H1 (cell line): ENCODE data around the gene ETS1. TPM values are rescaled to one million over a fixed set of nuclear protein-coding genes. Genes with fewer than 3 reads are reported as not detected.

ENCODE experiments used
- BRCA1 ChIP-seq: IDR thresholded peaks from 2 replicates; pipeline ENCODE4 v1.6.1; 2012; ENCODE audit warnings: low read depth, low read length, improper control_type of control experiment
- CHD2 ChIP-seq: IDR thresholded peaks from 2 replicates; pipeline ENCODE4 v1.6.1; 2012; ENCODE audit warnings: low read length, improper control_type of control experiment
- RNF2 ChIP-seq: fragments of 200-900, 300-1000 bp; sonication (generic); IDR thresholded peaks from 2 replicates; pipeline ENCODE4 v1.7.1; 2016; ENCODE audit warnings: borderline replicate concordance, low read depth, mild to moderate bottlenecking, antibody characterized with exemption, low read length; ENCODE audit not compliant: poor library complexity, severe bottlenecking; ENCODE audit errors: missing control alignments
- polyA plus RNA-seq, 7 experiments: library from polyadenylated mRNA; depleted of rRNA in 3 of 7; stranded (reverse) in 5 of 7; unstranded in 2 of 7; fragments of >200 nt in 5 of 7; fragments of 200-250 nt in 2 of 7; gene quantifications; 1 replicate in 5 of 7; 2 replicates in 1 of 7; 4 replicates in 1 of 7; pipeline versions ENCODE4 v1.2.1 to v1.2.3, GENCODE V29; 2011 to 2013; ENCODE audit warnings: missing spikeins in 2 of 7, mixed read lengths in 2 of 7
- total RNA-seq: library from RNA; stranded (reverse); fragmentation: NEBNext Ultra II Directional; extraction: Animal tissue kit (Norgen Biotek cat#: 25700); gene quantifications from 2 replicates; pipeline ENCODE4 v1.2.1, GENCODE V29; 2021
- TF ChIP-seq, protein P1 (sequence below): IDR thresholded peaks from 2 replicates; pipeline ENCODE4 v1.6.1; 2011; ENCODE audit warnings: low read length, improper control_type of control experiment

ETS1 gene
- total and polyA plus RNA-seq, 2 of the 8 experiments (the other 6 are each of a cell fraction or from before 2014, with no cell fraction given): 10.0 to 35.3 TPM

DNA sequence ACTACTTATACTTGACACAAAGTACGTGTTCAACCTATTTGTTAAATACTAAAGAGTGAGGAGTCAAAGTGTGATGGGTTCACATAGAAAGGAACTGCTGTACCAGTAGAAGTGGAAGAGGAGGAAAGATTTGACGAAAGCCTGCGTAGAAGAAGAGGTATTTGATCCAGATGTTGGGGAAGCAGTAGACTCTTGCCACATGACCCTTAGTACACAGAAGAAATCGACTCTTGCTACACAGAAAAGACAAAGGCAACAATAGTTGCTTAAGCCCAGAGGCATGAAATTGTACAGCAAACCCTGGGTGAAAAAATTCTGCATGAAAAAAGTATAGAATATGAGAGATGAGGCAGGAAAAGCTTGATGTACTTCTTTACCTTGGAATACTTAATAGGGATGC lies 152.9 kb downstream of the ETS1 start (continued):
- no peak for TF ChIP-seq CHD2
- TF ChIP-seq BRCA1: no peak
- TF ChIP-seq RNF2: no peak
- TF ChIP-seq, protein P1, sequence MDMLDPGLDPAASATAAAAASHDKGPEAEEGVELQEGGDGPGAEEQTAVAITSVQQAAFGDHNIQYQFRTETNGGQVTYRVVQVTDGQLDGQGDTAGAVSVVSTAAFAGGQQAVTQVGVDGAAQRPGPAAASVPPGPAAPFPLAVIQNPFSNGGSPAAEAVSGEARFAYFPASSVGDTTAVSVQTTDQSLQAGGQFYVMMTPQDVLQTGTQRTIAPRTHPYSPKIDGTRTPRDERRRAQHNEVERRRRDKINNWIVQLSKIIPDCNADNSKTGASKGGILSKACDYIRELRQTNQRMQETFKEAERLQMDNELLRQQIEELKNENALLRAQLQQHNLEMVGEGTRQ: no peak
